IMR-90 (cell line): ENCODE results near the gene NUDT15. TPM values are rescaled to one million over a fixed set of nuclear protein-coding genes. Genes with fewer than 3 reads are reported as not detected.

Experiments used
- ATAC-seq: fragments of 200-7000 bp; cut with Tn5 transposase; 2 replicates; pipeline ENCODE4 v1.9.1; 2020; ENCODE audit warnings: low read depth, mild to moderate bottlenecking, moderate library complexity
- BruUV-seq: library from RNA; stranded (reverse); fragments of 400-500 nt; replicated peaks from 2 replicates; lab custom pipeline; 2021; lab: Mats Ljungman, UMichigan
- CTCF ChIA-PET: fragments of 300-600 bp; formaldehyde crosslinking; extraction: SDS; loops from one replicate; lab custom pipeline; 2021; ENCODE audit warnings: antibody characterized with exemption; lab: Yijun Ruan, JAX
- POLR2A ChIA-PET: fragments of 300-600 bp; sonication (Branson Sonifier 250); formaldehyde crosslinking; loops from one replicate; lab custom pipeline; 2022; ENCODE audit warnings: antibody characterized with exemption; ENCODE audit not compliant: unreplicated experiment; lab: Charles Lee
- DNase-seq: peaks from one replicate; pipeline ENCODE4 v3.0.0; 2013
- H2AFZ ChIP-seq: replicated peaks from 2 replicates; pipeline ENCODE3; 2013; ENCODE audit warnings: low read length, mild to moderate bottlenecking; ENCODE audit not compliant: poor library complexity
- H2AK5ac ChIP-seq: 2 replicates; pipeline ENCODE4 v1.6.1; 2013; ENCODE audit warnings: low read depth, low read length, inconsistent platforms
- H2AK9ac ChIP-seq: replicated peaks from 2 replicates; pipeline ENCODE3; 2013; ENCODE audit warnings: mild to moderate bottlenecking, low read depth, low read length, moderate library complexity; ENCODE audit not compliant: poor library complexity
- H2BK120ac ChIP-seq: 2 replicates; pipeline ENCODE4 v1.6.1; 2013; ENCODE audit warnings: low read depth, low read length, inconsistent platforms
- H2BK15ac ChIP-seq: 3 replicates; pipeline ENCODE4 v1.6.1; 2013; ENCODE audit warnings: low read depth, low read length, inconsistent platforms
- H2BK20ac ChIP-seq: 2 replicates; pipeline ENCODE4 v1.6.1; 2013; ENCODE audit warnings: low read depth, mild to moderate bottlenecking, inconsistent platforms, low read length, moderate library complexity
- H2BK5ac ChIP-seq: 2 replicates; pipeline ENCODE4 v1.6.1; 2013; ENCODE audit warnings: mild to moderate bottlenecking, low read depth, low read length, inconsistent platforms; ENCODE audit not compliant: poor library complexity, severe bottlenecking
- H3K14ac ChIP-seq: replicated peaks from 2 replicates; pipeline ENCODE4 v1.6.1; 2013; ENCODE audit warnings: low read depth, low read length, inconsistent platforms
- H3K18ac ChIP-seq: 2 replicates; pipeline ENCODE4 v1.6.1; 2013; ENCODE audit warnings: low read depth, low read length, control low read depth
- H3K23ac ChIP-seq: 2 replicates; pipeline ENCODE4 v1.6.1; 2013; ENCODE audit warnings: low read depth, low read length, inconsistent platforms
- H3K27ac ChIP-seq: 2 replicates; pipeline ENCODE4 v1.5.1; 2013; ENCODE audit warnings: mild to moderate bottlenecking, control low read depth, low read length; ENCODE audit not compliant: insufficient read depth
- H3K27me3 ChIP-seq: 2 replicates; pipeline ENCODE4 v1.6.1; 2013; ENCODE audit warnings: low read length; ENCODE audit not compliant: control insufficient read depth, insufficient read depth
- H3K36me3 ChIP-seq: 2 replicates; pipeline ENCODE4 v1.6.1; 2013; ENCODE audit warnings: low read length, mixed read lengths; ENCODE audit not compliant: control insufficient read depth, insufficient read depth
- H3K4ac ChIP-seq: 2 replicates; pipeline ENCODE4 v1.6.1; 2013; ENCODE audit warnings: low read depth, low read length, inconsistent platforms
- H3K4me1 ChIP-seq: 2 replicates; pipeline ENCODE4 v1.6.1; 2013; ENCODE audit warnings: low read length, mixed read lengths; ENCODE audit not compliant: control insufficient read depth, insufficient read depth
- H3K4me2 ChIP-seq: 2 replicates; pipeline ENCODE4 v1.6.1; 2013; ENCODE audit warnings: low read depth, mild to moderate bottlenecking, control low read depth, low read length, moderate library complexity
- H3K4me3 ChIP-seq: 2 replicates; pipeline ENCODE4 v1.5.1; 2013; ENCODE audit warnings: low read depth, mild to moderate bottlenecking, control low read depth, low read length, moderate library complexity; ENCODE audit not compliant: insufficient read depth
- H3K56ac ChIP-seq: 2 replicates; pipeline ENCODE4 v1.6.1; 2013; ENCODE audit warnings: low read length, inconsistent platforms; ENCODE audit not compliant: insufficient read depth; ENCODE audit errors: extremely low read depth
- H3K79me1 ChIP-seq, 2 experiments: 2 replicates each; pipeline ENCODE4 v1.6.1; 2013; ENCODE audit warnings: low read length in 2 of 2, inconsistent platforms in 1 of 2, low read depth in 1 of 2
- H3K9ac ChIP-seq: 2 replicates; pipeline ENCODE4 v1.6.1; 2013; ENCODE audit warnings: low read depth, low read length, control low read depth
- H3K9me1 ChIP-seq: 2 replicates; pipeline ENCODE4 v1.6.1; 2013; ENCODE audit warnings: low read length, inconsistent platforms; ENCODE audit not compliant: insufficient read depth
- H3K9me3 ChIP-seq: 2 replicates; pipeline ENCODE4 v1.6.1; 2013; ENCODE audit warnings: low read length; ENCODE audit not compliant: control insufficient read depth, insufficient read depth
- H4K20me1 ChIP-seq: 2 replicates; pipeline ENCODE4 v1.6.1; 2013; ENCODE audit warnings: low read length, inconsistent platforms; ENCODE audit not compliant: insufficient read depth
- H4K5ac ChIP-seq: 2 replicates; pipeline ENCODE4 v1.6.1; 2013; ENCODE audit warnings: mild to moderate bottlenecking, low read depth, low read length, control low read depth
- H4K8ac ChIP-seq, 2 experiments: 2 replicates each; pipeline ENCODE4 v1.6.1; 2013; ENCODE audit warnings: low read depth in 2 of 2, low read length in 2 of 2, control low read depth in 1 of 2, inconsistent platforms in 1 of 2
- H4K91ac ChIP-seq: 2 replicates; pipeline ENCODE4 v1.6.1; 2013; ENCODE audit warnings: low read depth, low read length, inconsistent platforms; ENCODE audit not compliant: insufficient read depth
- MAFK ChIP-seq: IDR thresholded peaks from 2 replicates; pipeline ENCODE4 v1.6.1; 2012; ENCODE audit warnings: low read depth, low read length, improper control_type of control experiment
- MXI1 ChIP-seq: IDR thresholded peaks from 2 replicates; pipeline ENCODE4 v1.6.1; 2012; ENCODE audit warnings: low read depth, mild to moderate bottlenecking, low read length, moderate library complexity, borderline replicate concordance
- POLR2A ChIP-seq: IDR thresholded peaks from 2 replicates; pipeline ENCODE4 v1.6.1; 2012; ENCODE audit warnings: mild to moderate bottlenecking, low read depth, low read length
- RCOR1 ChIP-seq: IDR thresholded peaks from 2 replicates; pipeline ENCODE4 v1.6.1; 2012; ENCODE audit warnings: mild to moderate bottlenecking, low read length, improper control_type of control experiment; ENCODE audit not compliant: insufficient replicate concordance
- dilution Hi-C: fragments of 300-500 bp; cut with HindIII; formaldehyde crosslinking; loops from one replicate; pipeline ENCODE4 v1.14.3; 2018; ENCODE audit warnings: low sequenced_read_pairs; ENCODE audit not compliant: unreplicated experiment
- in situ Hi-C: fragments of 300-500 bp; cut with MboI; formaldehyde crosslinking; loops from 3 replicates; pipeline ENCODE4 v1.14.3; 2019; ENCODE audit warnings: low sequenced_read_pairs, inconsistent platforms, mixed read lengths
- intact Hi-C: fragments of 100-400 bp; cut with micrococcal nuclease; formaldehyde crosslinking; loops from 2 replicates; pipeline ENCODE4 v1.10.0; 2022
- polyA plus RNA-seq, 3 experiments: library from polyadenylated mRNA; depleted of rRNA; stranded (reverse); fragments of >200 nt; gene quantifications; 2 replicates each; pipeline ENCODE4 v1.2.3, GENCODE V29; 2012; ENCODE audit warnings: low replicate concordance in 1 of 3
- total RNA-seq: library from RNA; depleted of rRNA; stranded (reverse); fragments of >200 nt; gene quantifications from 2 replicates; pipeline ENCODE4 v1.2.3, GENCODE V29; 2012

The NUDT15 gene
- total and polyA plus RNA-seq, 2 of the 4 experiments (the other 2 are of a cell fraction) = 13.1 to 14.2 TPM

DNA sequence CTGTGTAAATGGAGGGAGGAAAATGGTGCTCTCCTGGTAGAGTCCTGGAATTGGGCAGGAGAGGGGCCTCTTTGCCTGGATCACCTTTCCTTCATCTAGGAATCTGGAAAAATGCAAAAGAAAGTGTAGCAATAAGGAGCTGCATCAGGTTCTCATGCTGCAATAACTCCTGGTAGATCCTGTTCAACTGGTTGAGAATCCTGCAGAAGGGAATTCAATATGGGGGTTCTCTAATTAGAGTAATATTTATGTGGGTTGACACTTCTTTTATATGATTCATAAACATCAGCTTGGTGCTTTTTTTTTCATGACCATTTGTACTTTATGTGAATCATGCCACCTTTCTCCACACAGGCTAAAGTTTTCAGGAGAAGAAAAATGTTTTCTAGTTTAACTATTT is 9.5 kb upstream of the NUDT15 start:
- no peak for ATAC-seq
- no TSS peak for BruUV-seq
- CTCF ChIA-PET = no interaction called here
- no peaks in the 10 kb centered on the region for H3K4me1 ChIP-seq
- no peak overlapping the region for H4K91ac ChIP-seq
- H3K27me3 ChIP-seq = no peaks in the 10 kb centered on the region
- H3K9ac ChIP-seq = no peak overlapping the region
- dilution Hi-C loops = no loop called here
- H3K79me1 ChIP-seq = no peaks in the 10 kb centered on the region
- H2AFZ ChIP-seq = no peak overlapping the region
- no peak overlapping the region for H3K4me3 ChIP-seq
- H3K56ac ChIP-seq = no peak overlapping the region
- H4K5ac ChIP-seq = no peak overlapping the region
- H2AK9ac ChIP-seq = no peak overlapping the region
- H3K14ac ChIP-seq = no peak overlapping the region
- H3K9me3 ChIP-seq = peaks cover 6% of the 10 kb centered on the region; the same call in 1 of the 2 replicates
- no peak overlapping the region for H3K23ac ChIP-seq
- H2BK5ac ChIP-seq = no peak overlapping the region
- no peak overlapping the region for H2BK20ac ChIP-seq
- H3K18ac ChIP-seq = no peak overlapping the region
- no peak overlapping the region for H3K27ac ChIP-seq
- in situ Hi-C loops = no loop called here
- no peak overlapping the region for H3K4ac ChIP-seq
- H3K4me2 ChIP-seq = no peak overlapping the region
- no peak overlapping the region for H2BK120ac ChIP-seq
- no peaks in the 10 kb centered on the region for H4K20me1 ChIP-seq
- intact Hi-C loops = no loop called here
- no peak overlapping the region for H2BK15ac ChIP-seq
- H3K36me3 ChIP-seq = no peaks in the 10 kb centered on the region
- H4K8ac ChIP-seq = no peak overlapping the region
- POLR2A ChIA-PET = no interaction called here
- no peak overlapping the region for H2AK5ac ChIP-seq
- DNase-seq = no peak
- no peaks in the 10 kb centered on the region for H3K9me1 ChIP-seq
- TF ChIP-seq MXI1 (no peak), RCOR1 (no peak), MAFK (no peak), POLR2A (no peak)
